ENCODE data around the gene RAP1GAP2.
A peak's percentile ranks its signal among the peaks of the same experiment; 100 is the strongest.
"Not testable (repeated sequence)": the region's sequence is repeated elsewhere in the genome, so short reads cannot be mapped to it uniquely, and the experiment has no call there.

Gene RAP1GAP2

GRCh38 chr17:2889256-2889655 lies 93.0 kb downstream of the RAP1GAP2 start:
- DNase-seq, result no peak

GRCh38 chr17:2890778-2891177 lies 94.5 kb downstream of the RAP1GAP2 start:
- not testable (repeated sequence) for DNase-seq

- no peak for DNase-seq
Measured at GRCh38 chr17:2892305-2892971, 96.2 kb downstream of the RAP1GAP2 start.

- DNase-seq, result no peak
Measured at GRCh38 chr17:2893422-2893914, 97.2 kb downstream of the RAP1GAP2 start.

GRCh38 chr17:2894782-2895181 lies 98.5 kb downstream of the RAP1GAP2 start:
- DNase-seq, result no peak

GRCh38 chr17:2897605-2898004 lies 101.4 kb downstream of the RAP1GAP2 start:
- no peak for DNase-seq

- no peak for DNase-seq
Measured at GRCh38 chr17:2898255-2898926, 102.2 kb downstream of the RAP1GAP2 start.

GRCh38 chr17:2899906-2900305 lies 103.7 kb downstream of the RAP1GAP2 start:
- no peak for DNase-seq

- DNase-seq, result no peak
Measured at GRCh38 chr17:2900842-2901241, 104.6 kb downstream of the RAP1GAP2 start.

- no peak for DNase-seq
Measured at GRCh38 chr17:2901582-2901981, 105.3 kb downstream of the RAP1GAP2 start.

- DNase-seq, result no peak
Measured at GRCh38 chr17:2902546-2902945, 106.3 kb downstream of the RAP1GAP2 start.

GRCh38 chr17:2903193-2903974 lies 107.1 kb downstream of the RAP1GAP2 start:
- no peak for DNase-seq

- peak; percentile 92 for DNase-seq
Measured at GRCh38 chr17:2904135-2904534, 107.9 kb downstream of the RAP1GAP2 start.

GRCh38 chr17:2905269-2905668 lies 109.0 kb downstream of the RAP1GAP2 start:
- no peak for DNase-seq

GRCh38 chr17:2905696-2906501 lies 109.7 kb downstream of the RAP1GAP2 start:
- no peak for DNase-seq

- DNase-seq, result no peak
Measured at GRCh38 chr17:2906901-2907300, 110.7 kb downstream of the RAP1GAP2 start.

GRCh38 chr17:2909175-2909845 lies 113.1 kb downstream of the RAP1GAP2 start:
- no peak for DNase-seq

GRCh38 chr17:2909846-2910234 lies 113.6 kb downstream of the RAP1GAP2 start:
- DNase-seq, result no peak

- peak; percentile 81 for DNase-seq
Measured at GRCh38 chr17:2911035-2911754, 115.0 kb downstream of the RAP1GAP2 start.

GRCh38 chr17:2911755-2912111 lies 115.5 kb downstream of the RAP1GAP2 start:
- DNase-seq, result no peak

- DNase-seq, result no peak
Measured at GRCh38 chr17:2912754-2913153, 116.5 kb downstream of the RAP1GAP2 start.

- DNase-seq, result no peak
Measured at GRCh38 chr17:2916461-2916860, 120.2 kb downstream of the RAP1GAP2 start.

Data from NCI-H1694 (cell line).